GM04504 (cell line): ENCODE measurements around the gene MKNK2.
A peak's percentile ranks its signal among the peaks of the same experiment; 100 is the strongest.

Source experiments
- DNase-seq: peaks from one replicate; pipeline ENCODE4 v3.0.0-alpha.2; 2012; ENCODE audit warnings: low read depth

Gene MKNK2

DNA sequence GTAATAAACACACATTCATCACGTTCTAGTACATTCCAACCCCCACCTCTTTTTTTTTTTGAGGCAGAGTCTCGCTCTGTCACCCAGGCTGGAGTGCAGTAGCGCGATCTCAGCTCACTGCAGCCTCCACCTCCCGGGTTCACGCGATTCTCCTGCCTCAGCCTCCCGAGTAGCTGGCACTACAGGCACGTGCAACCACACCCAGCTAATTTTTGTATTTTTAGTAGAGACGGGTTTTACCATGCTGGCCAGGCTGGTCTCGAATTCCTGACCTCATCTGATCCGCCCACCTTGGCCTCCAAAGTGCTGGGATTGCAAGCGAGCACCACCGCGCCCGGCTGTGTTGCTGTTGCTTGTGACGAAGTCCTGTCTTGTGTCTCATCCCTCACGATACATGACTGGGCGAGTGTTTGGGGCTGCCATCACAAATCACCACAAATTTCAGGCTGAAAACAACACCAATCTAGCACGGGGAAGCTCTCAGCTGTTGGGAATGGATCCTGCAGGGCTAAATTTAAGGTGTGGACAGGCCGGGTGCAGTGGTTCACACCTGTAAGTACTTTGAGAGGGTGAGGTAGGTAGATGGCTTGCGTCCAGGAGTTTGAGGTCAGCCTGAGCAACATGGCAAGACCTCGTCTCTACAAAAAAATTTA is 29.4 kb upstream of the MKNK2 start:
- no peak for DNase-seq

DNA sequence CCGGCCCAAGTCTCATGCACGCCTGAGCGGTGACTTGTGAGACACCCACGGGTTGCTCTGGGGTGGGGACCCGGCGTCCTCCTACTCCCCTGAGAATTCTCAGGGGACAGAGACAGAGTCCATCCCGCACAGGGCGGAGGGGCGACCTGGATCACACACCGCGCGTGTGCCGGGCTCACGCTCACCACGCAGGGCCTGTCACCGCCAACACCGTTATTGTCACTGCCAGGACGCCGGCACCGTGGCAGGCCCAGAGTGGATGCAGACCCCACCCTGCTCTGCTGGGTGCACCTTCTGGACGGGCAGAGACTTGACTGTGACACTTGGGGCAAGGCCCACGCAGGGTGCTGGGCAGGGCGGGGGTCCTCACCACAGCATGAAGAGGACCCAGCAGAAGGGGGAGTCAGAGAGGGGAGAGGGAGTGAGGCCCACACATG is 28.8 kb upstream of the MKNK2 start:
- DNase-seq: no peak

DNA sequence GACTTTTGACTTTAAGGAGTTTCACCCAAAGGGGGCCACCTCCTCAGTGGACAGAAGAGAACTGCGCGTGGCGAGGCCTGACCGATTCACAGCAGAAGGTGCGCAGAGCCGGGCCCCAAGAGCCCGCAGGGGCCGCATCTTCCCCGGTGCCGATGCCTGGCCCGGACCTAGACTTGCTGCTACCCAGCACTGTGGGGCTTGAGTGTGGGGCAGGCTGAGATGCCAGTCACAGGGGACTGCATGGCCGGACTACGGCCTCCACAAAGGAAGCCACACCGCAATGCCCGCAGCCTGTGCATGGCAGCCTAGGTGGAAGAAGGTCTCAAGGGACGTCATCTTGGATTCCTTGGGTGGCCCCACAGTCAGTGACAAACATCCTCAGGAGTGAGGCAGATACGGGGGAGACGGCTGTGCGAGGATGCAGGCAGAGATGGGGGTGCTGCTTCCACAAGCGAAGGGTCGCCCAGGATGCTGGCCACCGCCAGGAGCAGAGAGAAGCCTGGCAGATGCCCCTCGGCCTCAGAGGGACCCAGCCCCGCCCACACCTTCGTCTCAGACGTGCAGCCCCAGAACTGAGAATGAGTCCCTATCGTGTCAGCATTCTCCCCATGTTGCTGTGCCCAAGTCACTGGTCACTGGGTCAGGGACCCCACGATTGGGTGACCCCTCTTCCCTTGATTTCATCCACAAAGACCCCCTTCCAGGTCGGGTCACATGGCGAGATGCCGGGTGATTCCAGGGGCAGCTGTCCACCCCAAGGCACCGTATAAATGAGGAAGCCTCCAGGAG is 28.2 kb upstream of the MKNK2 start:
- no peak for DNase-seq

DNA sequence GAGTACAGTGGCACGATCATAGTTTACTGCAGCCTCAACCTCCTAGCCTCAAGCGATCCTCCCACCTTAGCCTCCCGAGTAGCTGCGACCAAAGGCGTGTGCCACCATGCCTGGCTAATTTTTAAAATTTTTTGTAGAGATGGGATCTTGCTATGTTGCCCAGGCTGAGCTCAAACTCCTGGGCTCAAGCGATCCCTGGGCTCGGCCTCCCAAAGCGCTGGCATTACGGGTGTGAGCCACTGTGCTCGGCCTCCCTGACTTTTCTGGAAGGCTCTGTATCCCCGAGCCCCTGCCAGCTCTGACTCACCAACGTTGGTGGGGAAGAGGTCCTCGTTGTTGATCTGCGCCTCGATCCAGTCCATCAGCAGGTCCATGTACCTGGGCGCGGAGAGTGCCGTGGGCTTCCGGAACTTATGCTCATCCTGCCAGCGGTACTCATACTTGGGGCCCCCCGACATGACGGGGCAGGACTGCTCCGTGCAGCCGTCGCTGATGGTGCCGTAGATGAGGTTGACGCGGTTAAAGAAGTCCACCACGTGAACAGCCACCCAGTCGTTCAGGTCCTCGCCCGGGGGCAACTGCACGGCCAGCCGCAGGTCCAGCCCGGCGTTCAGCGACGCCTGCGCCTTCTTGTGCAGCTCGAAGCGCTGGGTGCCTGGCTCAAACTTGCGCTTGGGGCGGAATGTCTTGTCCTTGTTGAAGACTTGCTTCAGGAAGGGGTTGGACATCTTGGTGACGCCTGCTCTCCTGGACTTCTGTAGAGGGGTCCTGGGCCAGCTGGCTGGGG is 27.0 kb upstream of the MKNK2 start:
- no peak for DNase-seq

DNA sequence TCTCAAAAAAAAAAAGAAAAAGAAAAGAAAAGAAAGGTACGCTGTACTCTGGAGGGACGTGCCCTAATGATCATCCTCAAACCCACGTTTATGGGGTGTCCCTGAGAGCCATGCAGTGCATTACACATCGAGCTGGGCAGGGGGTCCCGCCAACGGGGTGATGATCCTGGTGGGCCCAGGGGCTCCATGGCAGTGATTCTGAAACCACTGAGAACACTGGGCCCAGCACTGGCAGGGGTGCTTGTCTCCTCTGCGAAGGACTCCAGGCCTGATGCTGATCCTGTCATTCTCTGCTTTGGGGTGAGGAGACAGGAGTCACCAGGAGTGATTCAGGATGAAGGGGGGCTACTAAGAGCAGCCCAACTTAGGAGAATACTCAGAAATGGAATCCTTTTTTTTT is 26.4 kb upstream of the MKNK2 start:
- DNase-seq: no peak

DNA sequence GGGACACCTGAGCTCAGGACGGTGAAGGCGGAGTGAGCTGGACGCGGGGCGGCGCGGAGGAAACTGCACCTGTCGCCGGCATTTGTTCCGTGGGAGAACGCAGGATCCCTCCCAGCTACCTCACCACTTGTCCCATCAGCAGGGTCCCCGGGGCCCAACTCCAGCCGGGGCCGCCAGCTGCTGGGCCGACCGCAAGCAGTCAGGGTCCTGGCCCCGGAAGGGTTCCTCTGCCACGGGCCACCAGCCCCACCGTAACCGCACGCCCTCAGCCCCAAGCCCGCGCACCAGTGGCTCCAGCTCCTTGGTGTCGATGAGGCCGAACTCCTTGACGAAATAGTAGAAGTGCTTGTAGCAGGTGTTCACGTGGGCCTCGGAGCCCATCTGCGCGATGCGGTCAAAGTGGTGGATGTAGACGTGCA is 25.5 kb upstream of the MKNK2 start:
- DNase-seq: no peak

DNA sequence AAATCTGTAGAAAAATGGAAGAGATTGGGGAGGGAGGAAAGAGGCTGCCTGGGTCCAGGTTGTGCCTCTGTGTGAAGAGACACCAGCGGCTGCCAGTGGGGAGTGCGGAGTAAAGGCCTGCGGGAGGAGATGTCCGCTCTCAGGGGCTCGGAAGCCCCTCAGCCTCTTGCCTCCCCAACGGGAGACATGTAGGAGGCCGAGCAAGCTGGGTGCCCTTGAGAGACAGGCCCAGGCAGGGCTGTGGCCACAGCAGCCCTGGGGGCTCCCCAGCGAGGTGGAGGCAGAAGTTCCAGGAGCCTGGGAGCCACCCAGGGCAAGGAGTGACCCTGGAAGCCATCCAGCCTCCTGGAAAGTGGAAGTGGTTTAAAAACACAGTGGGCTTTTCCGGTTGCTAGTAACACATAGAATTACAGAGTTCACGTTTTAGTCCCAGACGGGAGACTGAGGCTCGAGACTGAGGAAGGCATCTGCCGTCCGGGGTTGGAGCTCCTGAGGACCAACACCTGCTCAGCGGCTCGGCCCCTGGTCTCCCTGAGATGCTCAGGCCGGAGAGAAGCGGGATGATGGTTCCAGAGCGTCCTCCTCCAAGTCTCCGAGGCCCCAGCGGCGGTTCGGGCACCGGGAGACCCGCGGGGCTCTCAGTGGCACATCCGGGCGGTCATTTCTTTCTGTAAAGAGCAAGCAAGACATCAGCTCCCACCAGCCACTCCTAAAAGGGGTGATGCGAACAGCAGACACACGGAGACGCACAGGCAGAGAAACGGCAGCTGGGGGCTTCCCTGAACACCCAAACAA is 21.9 kb upstream of the MKNK2 start:
- no peak for DNase-seq

DNA sequence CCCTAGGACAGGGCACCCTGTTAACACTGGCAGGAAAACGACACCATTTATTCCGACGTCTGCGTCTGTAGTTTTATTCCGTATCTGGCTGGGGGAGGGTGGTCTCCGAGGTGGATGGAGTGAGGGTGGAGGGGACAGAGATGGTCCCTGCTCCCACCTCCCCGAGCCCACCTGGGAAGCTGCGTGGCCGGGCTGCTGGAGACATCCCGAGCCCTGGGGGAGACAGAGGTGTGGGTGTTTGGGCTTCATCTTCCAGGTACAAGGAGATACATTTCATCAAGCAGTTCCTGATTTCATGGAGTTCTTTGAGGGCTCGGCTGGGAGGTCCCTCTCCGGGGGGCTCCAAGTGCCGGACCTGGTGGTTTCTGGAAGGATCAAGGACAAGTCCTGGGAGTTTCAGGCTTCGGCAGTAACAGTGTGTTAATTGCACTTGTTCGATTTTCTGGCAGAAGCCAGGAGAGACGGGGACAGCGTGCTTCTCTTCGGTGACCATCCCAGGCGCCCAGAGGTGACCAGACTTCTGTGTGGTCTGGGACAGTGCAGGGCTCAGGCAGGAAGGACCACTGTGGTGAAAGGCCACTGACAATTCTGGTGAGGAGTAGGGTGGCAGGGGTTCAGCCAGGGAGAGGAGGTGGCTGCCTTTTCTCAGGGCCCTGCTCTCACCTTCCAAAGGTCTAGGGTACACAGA is 20.1 kb upstream of the MKNK2 start:
- DNase-seq: no peak

DNA sequence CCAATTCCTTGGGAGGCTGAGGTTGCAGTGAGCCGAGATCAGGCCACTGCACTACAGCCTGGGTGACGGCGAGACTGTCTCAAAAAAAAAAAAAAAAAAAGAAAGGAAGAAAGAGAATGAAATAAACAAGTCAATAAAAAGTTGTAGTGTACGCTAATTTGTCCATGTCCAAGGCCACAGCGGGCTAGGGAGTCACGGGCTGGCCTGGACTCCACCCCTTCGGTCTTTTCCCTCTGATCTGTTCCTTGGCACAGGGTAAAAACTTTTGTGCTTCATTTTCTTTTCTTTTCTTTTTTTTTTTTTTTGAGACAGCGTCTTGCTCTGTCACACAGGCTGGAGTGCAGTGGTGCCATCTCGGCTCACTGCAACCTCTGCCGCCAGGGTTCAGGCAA is 19.4 kb upstream of the MKNK2 start:
- DNase-seq: no peak

DNA sequence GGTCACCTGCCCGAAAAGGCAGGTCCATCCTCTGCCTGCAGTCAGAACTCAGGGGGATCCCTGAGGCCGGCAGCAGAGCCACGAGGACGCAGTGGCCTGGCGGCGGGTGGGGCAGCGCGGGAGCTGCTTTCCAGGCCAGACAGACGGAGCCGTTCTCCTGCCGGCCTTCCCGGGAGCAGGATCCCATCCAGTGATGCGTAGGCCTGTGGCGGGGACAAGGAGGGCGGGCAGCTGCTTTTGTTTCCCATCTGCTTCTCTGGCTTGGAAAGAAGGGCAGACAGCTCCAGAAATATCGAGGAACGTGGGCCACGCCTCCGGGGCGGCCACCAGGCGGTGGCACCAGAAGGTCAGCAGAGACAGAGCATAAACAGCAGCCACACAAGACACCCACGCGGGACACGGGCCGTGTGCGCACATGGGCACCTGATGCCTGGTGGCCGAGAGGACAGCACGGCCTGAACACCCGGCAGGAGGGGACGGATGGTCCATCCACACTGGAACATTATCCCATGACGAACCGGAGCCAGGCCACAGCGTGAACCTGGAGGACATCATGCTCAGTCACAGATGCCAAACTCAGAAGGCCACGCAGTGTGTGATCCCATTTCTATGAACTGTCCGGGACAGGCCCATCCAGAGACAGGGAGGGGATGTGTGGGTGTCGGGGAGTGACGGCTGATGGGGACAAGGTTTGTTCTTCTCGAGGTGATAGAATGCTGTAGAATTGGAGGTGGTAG is 13.9 kb upstream of the MKNK2 start:
- DNase-seq: no peak

DNA sequence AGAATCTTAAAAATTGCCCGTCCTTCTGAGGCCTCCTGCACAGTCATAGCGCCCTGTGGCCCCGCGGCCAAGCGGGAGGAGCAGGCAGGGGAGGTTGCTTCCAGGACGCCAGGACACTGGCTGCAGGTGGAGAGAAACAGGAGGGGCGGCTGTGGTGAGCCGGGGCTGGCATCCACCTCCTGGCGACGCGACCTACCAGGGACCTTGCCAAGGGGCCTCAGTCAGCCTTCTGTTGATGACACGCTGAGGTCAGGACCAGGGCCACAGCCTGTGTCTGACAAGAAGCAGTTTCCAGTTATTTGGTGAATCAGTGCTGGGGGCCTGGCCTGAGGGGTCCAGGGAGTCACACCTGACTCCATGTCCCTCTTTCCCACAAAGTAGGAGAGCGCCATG is 13.3 kb upstream of the MKNK2 start:
- DNase-seq: no peak

DNA sequence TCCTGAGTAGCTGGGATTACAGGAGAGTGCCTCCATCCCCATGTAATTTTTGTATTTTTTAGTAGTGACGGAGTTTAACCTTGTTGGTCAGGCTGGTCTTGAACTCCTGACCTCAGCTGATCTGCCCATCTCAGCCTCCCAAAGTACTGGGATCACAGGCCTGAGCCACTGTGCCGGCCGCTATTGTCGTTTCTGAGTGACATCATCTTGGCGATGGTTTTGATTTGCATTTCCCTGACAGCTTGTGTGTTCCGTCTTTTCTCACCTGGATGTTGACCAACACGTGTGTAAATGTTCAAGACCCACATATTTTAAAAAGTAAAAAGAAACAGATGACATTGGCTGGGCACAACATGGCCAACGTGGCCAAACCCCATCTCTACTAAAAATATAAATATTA is 12.8 kb upstream of the MKNK2 start:
- no peak for DNase-seq

DNA sequence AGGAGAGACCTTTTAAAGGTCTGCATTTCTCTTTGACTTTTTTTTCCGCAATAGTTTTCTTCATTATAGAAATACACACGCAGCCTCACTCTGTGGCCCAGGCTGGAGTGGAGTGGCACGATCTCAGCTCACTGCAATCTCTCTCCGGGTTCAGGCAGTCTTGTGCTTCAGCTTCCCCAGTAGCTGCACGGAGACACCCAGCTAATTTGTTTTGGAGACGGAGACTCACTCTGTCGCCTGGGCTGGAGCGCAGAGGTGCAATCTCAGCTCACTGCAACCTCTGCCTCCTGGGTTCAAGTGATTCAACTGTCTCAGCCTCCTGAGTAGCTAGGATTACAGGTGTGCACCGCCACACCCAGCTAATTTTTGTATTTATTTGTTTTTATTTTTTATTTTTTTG is 11.7 kb upstream of the MKNK2 start:
- no peak for DNase-seq

DNA sequence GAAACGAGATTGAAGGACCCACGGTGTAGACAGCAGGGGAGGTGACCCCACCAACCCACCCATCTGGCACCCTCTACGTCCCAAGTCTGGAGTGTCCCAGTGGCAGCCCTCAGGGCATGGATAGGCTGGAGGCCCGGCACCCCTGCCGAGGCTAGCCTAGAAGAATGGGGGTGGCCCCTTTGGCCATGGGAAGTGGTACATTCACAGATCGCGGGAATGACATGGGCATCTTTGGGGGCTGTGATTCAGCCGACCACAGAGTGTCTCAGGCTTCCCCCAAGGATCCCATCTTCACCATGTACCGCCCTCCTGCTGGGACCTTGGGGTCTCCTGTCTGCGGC is 11.3 kb upstream of the MKNK2 start:
- DNase-seq: no peak

DNA sequence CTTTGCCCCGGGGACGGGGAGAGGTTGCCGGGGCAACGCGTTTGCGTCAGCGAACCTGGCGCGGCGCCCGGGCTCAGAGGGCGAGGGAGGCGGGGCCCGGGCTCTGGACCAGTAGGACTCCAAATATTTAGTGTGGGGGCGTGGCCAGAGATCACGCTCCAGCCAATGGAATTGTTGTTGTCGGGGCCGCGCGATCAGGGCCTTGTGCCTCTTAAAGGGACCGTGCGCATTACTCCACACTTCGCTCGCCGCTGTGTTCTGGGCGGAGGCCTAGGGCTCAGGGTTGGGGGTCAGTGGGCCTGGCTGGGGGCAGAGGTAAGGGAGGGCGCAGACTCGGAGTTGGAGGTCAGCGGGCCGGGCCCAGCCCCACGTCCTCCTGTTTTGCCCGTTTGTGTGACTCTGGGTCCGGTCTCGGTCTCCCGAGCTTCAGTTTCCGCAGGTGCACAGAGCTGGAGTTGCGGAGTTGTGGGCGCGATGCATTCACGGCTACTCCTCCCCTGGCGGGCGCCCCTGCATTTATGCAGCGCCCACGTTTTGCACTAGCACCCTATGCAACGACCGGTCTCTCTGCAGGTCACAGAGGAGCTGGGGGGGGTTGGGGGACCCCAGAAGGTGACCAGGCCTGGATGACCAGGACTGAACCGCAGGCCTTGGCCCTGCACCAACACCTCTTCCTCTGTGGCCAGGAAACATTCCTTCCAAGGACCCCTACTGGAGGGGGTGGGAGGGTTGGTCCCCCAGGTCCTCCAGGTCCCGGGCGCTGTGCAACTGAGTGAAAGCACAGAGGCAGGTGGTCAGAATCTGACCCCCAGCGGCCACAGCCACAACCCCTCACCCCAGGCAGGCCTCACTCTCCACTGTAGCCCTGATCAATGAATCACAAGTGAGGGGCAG is 10.7 kb upstream of the MKNK2 start:
- DNase-seq: peak; percentile 94

DNA sequence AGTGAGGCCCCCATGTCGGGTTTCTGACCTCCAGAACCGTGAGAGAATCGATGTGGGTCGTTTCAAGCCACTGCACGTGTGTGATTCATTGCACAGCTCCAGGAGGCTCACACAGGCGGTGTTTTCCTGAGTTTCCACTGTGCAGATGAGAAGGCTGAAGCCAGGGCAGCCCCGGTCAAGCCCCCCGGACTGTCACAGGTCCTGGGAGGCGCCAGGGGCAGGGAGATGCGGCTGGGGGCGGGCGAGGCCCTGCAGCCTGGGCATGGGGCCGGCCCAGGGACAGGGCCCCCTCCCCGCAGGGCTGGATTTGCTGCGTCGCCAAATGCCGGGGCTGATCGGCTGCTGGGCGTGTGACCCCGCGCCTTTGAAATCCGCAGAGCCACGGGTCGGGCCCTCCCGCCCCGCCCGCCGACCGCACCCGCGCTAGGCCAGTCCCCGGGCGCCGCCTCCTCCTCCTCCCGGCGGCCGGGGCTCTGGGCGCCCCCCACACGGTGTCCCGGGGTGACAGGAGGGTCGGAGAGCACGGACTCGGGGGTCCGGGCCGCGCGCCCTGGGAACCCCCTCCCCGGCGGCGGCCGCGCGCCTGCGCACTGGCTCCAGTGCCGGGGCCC is 9.9 kb upstream of the MKNK2 start:
- peak; percentile 49 for DNase-seq

DNA sequence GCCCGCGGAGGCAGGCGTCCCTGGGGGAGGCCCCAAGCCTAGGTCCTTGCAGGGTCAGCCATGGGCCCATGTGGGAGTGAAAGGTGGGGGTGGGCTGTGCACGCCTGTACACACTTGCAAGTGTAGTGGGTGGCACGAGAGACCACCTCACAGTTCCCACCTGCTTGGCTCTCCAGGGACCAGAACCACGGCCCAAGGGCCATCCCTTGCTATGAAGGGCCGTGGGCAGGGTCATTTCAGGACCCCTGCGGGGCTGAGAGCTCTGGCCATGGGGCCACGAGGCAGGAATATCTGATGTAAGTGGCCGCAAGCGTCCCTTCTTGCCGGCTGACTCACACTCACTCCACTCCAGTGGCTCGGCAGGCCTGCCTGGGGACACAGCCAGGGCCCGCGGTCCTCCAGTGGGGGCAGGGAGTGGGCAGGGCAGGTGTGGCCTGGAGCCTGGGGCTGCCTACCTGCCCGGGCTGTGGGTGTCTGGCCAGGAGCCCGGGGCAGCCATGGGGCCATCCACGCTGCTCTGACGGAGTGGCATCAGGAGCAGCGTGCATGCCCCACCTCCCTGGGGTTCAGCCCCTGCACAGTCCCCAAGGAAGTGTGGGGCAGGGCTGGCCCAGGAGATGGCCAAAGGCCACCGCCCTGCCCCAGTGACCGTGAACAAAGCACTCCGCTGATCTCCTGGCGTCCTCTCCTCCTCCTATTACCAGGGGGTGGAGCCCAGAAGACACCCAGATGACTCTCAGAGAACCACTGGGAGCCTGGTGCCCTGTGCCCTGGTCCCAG is 8.6 kb upstream of the MKNK2 start:
- DNase-seq: peak; percentile 85

DNA sequence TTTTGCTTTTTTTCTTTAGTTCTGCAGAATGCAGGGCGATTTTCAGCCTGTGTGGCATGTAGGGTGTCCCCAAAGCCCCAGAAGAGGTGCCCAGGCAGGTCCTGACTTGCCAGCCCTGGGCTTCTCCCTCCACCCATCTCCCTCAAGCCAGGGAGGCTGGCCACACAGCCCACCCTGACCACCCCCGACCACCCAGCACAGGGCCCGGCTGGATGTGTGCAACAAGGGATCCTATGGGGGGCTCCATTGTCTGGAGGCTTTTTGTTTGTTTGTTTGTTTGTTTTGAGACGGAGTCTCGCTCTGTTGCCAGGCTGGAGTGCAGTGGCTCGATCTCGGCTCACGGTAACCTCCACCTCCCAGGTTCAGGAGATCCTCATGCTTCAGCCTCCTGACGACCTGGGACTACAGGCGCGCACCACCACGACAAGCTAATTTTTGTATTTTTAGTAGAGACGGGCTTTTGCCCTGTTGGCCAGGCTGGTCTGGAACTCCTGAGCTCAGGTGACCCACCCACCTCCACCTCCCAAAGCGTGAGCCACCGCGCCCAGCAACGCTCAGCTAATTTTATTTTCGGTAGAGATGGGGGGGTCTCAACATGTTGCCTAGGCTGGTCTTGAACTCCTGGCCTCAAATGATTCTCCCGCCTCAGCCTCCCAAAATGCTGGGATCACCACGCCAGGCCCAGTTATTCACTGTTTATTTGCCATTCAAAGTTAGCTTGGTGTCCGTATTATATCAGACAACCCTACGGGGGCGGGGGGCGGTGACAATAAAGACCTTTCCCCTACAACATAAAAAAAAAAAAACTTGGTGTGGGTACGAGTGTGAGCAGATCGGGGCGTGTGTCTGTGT is 7.8 kb upstream of the MKNK2 start:
- DNase-seq: no peak
